HG02938 (cell line): Measurements from ENCODE around the gene HAUS2.
"Not testable (repeated sequence)": the region's sequence is repeated elsewhere in the genome, so short reads cannot be mapped to it uniquely, and the experiment has no call there.

Experiments used
- ATAC-seq: cut with Tn5 transposase; IDR thresholded peaks from one replicate; pipeline ENCODE4 v1.9.1; 2021; ENCODE audit warnings: mild to moderate bottlenecking, moderate library complexity; ENCODE audit not compliant: unreplicated experiment

The HAUS2 gene

DNA sequence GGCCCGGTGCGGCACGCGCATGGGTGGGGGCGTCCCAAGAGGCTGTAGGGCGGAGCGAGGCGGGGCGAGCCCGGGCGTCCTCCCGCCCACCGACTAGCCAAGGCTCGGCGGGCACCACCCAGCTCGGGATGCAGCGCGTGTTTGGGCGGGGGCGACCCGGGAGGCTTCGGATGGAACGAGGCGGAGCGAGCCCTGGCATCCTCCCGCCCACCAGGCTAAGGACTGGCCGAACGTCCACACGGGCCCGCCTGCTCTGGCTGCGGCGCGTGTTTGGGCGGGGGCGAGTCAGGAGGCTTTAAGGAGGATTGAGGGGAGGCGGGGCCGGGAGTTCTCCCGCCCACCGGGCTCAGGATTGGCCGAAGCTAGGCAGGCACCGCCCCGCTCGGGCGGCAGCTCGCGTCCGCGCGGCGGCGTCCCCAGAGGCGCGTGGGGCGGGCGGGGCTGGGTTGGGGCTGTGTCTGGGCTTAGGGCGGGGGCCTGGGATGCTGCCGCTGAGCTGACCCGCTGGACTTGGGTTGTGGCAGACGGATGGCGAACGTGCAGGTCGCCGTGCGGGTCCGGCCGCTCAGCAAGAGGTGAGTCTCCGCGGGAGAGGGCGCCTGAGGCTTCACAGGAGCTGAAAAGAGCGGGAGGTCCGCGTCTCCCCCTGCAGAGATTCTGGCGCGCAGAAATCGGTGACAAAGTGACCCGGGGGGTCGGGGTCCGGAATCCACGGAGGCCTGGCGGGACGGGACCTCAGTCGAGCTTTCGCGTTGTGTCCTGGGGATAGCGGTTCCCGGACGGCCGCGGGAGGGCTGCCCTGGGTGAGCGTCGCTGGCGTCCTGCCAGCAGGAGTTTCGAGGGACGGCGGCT, 26.8 kb downstream of the HAUS2 start, which contains the start of gene STARD9:
STARD9 (plus strand) TSS at position 419 of the 852 bp plus-strand sequence; CDS start at position 529, 110 bp downstream.
- ATAC-seq = peak; percentile 90

DNA sequence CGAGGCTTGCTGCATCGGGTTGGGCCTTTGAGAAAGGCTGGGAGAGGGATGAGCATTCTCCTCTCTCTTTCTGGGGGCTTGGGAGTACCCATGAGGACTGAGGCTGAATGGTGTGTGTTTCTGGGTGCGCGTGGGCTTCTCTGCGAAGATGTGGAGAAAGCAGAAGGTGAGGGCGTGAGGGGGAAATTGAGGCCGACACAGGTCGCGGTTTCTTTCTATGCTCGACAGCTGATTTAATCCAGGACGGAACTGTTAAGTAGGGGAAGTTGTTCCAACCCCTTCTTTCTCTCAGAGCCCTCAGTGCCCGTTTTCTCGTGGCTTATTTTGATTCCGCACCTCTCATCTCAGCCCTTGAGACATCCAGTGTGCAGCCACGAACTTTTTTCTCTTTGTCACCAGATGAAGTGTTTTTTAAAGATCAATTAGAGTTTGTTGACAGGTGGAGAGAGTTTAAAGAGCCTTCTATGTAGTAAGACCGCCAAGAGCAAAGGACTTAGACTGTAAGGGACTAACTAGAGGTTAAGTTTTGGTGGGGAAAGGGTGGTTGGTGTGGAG, 27.5 kb downstream of the HAUS2 start:
- no peak for ATAC-seq

DNA sequence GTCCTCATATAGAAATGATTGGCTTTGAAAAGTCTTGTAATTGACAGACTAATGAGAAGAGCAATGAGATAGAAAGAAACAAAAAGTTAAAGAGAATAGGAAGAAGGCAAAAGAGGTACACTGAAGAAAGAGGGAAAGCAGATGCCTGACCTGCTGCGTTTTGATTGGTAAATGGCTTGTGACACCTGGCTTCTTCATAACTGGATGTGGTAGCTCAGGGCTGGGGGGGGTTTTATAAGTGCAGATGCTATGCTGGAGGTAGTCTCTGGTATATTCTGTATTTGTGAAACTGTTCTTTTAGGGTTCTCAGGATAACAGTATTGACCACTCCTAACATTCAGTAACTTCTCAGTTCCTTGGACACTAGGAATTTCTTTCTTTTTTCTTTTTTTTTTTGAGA, 28.1 kb downstream of the HAUS2 start:
- ATAC-seq = no peak

DNA sequence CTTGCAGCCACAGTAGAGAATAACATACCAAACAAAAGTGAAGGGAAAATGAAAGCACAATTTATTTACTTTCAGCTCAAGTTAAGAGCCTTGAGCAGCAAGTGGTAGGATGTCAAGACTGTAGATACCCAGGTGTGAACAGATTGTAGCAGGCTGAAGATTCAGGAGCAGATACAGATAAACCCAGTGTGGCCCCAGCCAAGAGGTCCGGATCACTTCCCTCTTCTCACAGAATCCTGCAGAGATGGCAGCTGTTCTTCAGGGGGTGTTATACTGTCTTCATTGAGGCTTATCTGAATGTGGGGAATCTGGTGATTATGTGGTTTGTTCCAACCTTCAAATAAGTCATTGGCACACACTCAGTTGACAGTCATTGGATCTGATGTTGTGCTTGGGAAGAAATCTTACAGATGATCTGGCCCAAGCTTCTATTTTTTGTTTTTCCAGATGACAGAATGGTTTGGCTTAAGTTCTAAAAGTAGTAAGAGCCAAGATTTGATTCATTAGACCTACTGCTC, 28.9 kb downstream of the HAUS2 start:
- ATAC-seq = no peak

GRCh38 chr15:42578984-42579537, 30.4 kb downstream of the HAUS2 start:
- no peak for ATAC-seq

- peak; percentile 69 for ATAC-seq
Observed at GRCh38 chr15:42581272-42581730, 32.7 kb downstream of the HAUS2 start.

DNA sequence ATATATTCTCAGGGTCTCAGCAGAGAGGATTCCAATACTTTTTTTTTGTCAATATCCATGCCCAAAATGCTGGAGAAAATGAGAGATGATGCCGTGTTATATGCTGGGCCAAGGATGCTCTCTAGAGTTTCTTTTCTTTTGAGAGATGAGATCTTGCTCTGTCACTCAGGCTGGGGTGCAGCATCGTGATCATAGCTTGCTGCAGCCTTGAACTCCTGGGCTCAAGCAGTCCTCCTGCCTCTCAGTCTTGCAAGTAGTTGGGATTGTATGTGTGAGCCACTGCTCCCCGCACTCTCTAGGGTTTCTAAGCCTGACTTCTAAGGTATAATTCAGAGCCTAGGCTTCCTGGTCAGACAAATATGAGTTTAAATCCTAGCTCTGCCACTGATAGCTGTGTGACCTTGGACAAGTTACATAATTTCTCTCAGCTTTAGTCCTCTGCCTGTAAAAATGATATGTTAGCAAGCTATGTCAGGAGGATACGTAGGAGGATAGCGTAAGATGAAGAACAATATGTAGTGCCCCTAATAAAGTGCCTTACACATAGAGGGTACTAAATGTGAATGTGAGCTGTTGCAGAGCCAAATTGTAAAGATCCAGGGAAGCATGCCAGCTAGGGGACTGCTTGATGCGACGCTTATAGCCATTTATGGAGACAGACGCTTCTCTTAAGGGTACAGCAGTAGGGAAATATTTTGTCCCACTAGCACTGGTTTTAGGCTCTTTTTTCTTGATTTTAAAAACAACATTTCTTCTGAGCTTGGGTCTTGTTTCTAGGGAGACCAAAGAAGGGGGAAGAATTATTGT, 34.1 kb downstream of the HAUS2 start:
- ATAC-seq = no peak

GRCh38 chr15:42584031-42584765, 35.6 kb downstream of the HAUS2 start:
- ATAC-seq = no peak

DNA sequence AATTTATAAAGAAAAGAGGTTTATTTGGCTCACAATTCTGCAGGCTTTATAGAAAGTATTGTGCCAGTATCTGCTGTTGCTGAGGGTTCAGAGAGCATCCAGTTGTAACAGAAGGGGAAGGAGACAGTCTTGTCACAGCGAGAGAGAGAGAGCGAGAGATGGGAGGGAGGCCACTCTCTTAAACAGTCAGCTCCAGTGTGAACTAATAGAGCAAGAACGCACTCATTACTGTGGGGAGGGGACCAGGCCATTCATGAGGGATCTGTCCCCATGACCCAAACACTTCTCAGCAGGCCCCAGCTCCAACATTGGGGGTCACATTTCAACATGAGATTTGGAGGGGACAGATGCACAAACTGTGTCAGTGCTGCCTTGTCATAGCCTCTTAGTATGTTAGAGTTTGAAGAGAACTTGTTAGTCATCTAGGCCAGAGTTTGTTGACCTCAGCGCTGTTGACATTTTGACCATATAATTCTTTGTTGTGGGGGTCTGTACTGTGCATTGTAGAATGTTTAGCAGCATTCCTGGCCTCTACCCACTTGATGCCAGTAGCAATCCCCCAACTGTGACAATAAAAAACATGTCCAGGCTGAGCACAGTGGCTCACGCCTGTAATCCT, 42.1 kb downstream of the HAUS2 start:
- ATAC-seq = no peak

DNA sequence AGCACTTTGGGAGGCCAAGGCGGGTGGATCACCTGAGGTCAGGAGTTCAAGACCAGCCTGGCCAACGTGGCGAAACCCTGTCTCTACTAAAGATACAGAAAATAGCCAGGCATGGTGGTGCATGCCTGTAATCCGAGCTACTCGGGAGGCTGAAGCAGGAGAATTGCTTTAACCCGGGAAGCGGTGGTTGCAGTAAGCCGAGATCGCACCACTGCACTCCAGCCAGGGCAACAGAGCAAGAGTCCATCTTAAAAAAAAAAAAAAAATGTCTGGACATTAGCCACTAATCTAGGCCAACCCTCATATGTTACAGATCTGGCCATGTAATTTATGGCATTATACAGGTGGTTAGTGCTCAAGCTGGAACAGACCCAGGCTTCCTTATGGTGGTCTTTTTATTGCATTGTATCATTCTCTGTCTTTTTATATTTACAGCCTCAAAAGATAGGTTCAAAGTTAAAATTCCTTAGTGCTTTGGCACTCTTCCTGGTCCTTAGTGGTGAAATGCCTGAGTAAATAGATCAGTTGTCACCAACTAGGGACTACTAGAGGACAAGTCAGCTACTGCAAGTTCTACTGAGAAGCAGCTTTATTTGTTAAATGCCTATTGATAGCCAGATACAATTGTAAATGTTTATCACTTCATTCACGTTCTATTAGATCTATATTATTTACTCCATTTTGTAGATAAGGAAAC, 42.7 kb downstream of the HAUS2 start:
- no peak for ATAC-seq

DNA sequence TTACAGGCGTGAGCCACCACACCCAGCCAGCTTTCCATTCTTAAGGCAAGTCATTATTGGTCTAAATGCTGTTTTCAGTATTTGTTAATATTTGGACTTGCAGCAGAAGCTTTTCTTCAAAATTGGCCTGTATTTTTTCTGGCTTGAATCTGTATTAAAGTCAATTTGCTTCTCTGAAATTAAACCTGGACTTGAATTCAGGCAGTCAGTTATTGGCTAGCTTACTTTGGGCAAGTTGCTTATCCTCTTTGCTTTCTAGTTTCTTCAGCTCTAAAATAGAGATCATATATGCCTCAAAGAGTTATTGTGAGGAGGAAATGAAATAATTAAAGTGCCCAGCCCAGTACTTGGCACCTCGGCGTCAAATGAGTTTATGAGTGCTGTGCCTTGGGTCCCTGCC, 44.1 kb downstream of the HAUS2 start:
- ATAC-seq = no peak

DNA sequence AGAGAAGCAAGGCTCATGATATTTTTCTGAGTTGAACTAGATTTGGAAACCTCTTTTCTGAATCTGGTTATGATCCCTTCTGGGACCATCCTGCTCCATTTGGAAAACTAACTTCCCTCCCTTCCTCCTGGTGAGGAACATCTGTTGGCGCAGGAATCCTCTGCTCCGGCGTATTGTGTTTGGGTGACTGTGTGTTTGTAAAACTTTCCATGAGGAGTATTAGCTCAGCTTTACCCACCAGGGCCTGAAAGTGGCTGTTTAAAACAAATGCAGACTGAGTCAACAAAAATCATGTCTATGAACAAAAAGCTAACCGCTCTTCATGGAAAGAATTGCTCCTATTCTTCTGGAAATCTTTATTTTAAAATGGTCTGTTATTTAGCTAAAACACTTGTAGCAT, 44.5 kb downstream of the HAUS2 start:
- no peak for ATAC-seq

DNA sequence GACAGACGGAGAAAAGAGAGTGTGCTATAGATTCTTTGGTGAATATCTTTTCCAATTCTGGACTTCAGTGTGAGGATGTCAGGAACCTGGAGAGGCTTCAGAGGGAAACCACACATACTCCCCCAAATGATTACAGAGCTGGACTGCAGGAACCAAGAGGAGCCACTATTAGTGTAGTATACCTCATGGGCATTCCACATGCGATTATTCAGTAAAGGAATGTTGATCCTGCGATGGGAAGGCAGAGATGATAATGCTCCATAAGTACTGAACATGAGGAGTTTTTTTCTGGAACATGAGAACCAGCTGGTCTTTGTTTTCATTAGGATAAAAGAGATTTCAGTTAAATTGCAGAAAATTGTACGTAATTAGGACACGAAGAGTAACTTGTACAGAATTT, 45.5 kb downstream of the HAUS2 start:
- no peak for ATAC-seq

DNA sequence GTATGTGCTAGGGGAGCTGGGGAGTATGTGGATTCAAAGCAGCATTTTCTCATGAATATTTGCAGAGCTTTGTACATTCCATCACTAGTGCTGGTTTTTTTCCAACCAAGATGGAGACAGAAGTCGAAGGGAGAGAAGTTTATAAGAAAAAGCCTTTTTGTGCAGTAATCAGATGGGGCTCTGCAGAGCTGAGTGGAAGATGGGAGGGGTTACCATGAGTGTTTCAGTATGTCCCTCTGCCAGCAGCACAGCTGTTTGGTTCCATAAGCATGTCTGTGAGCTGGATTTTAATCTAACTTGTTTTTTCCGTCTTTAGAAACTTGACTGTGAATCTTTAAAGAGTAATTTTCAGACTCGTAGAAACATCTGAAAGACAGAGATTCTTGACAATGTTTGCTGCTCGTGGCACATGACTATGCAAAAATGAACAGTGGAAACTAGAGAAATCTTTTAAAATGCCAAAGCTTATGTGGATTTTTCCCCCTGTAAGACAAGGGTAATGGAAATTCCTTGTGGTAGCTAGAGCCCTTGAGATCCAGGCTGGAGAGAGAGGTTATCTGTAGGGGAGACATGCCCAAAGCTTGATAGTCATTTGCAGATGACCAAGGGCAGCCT, 47.1 kb downstream of the HAUS2 start:
- no peak for ATAC-seq

- not testable (repeated sequence) for ATAC-seq
Observed at GRCh38 chr15:42601316-42601715, 52.7 kb downstream of the HAUS2 start.

DNA sequence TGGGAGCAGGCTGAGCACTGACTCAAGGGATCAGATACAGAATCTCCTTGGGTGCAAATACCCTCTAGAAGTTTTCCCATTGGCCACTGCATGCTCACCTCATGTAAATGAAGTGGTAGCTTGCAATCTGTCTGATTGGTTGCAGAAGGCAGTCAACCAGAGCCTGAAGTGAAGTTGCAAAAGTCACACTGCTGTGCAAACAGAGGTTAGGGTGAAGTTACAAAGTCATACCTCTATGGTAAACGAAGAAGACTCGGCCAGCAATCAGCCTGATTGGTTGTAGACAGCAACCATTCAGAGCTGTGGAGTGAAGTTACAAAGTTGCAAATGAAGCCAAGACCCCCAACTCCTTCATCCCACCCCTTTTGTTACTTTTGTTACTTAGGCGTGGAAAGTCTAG, 53.9 kb downstream of the HAUS2 start:
- ATAC-seq = no peak

DNA sequence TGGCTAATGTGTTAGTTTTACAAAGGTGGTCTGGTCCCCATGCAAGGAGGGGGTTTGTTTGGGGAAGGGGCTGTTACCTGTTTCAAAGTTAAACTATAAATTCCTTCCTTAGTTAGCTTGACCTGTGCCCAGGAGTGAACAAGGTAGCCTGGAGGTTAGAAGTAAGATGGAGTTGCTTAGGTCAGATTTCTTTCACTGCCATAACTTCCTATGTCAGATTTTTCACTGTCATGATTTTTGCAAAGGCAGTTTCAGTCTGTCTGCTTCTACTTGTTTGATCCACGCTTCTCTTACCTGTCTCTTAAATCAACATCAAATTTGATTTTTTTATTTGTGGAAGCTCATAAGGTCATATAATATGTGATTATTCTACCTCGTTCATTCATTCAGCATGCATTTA, 55.3 kb downstream of the HAUS2 start:
- no peak for ATAC-seq

- ATAC-seq = peak; percentile 46
Observed at GRCh38 chr15:42604894-42605744, 56.5 kb downstream of the HAUS2 start.
